Measurements from ENCODE around the gene CDH4. TPM values are rescaled to one million over a fixed set of nuclear protein-coding genes. Genes with fewer than 3 reads are reported as not detected.

Gene CDH4
- total and polyA plus RNA-seq, 2 of the 4 experiments (the other 2 are of a cell fraction), result 1.6 to 3.5 TPM

DNA sequence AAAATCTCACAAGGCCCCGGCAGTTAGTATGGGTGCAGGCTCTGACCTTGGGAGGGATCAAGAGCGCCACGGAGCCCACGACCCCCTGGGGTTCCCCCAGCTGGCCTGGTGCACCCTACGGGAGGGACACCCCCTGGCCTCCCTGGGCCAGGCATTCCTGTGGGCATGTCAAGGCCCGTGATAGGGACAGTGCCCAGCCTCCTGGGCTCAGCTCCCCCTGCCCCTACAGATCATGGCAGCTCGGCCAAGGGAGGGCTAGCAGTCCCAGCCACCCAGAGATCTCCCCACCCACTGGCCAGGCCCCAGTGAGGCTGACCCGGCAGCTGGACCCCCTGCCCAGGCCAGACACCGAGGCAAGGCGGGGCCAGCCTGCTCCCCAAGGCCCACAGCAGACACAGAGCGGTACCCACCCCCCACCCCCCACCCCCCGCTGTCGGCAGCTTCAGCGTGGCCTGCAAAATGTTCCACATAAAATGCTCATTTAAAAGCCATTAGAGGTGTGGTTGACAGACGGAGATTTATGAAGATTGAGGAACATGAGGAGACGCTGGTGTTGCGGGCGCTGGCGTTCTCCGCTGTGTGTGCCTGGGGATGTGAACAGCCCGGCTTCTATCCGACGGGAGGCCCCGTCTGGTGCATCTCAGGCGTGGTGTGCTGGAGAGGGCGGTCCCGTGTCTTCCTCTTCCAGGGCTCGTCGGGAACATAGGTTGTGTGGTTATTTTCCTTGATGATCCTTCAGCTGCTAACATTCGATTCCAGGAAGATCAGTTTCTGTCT is 625.1 kb downstream of the CDH4 start:
- Histone ChIP-seq H3K4me3 (ENCODE audit: insufficient read depth, low read depth, low read length) (no peak overlapping the region), H2AK9ac (replicated peaks; ENCODE audit: low read depth, low read length, poor library complexity) (no peak overlapping the region), H3K4ac (ENCODE audit: low read depth, low read length) (no peak overlapping the region), H3K27ac (ENCODE audit: insufficient read depth, low read length) (no peak overlapping the region), H4K5ac (ENCODE audit: low read depth, low read length) (no peak overlapping the region), H2BK5ac (ENCODE audit: low read depth, low read length, poor library complexity, severe bottlenecking) (no peak overlapping the region), H4K8ac (ENCODE audit: low read depth in 2 of 2, low read length in 2 of 2) (no peak overlapping the region), H4K91ac (ENCODE audit: insufficient read depth, low read depth, low read length) (no peak overlapping the region), H3K9ac (ENCODE audit: low read depth, low read length) (no peak overlapping the region), H2BK15ac (ENCODE audit: low read depth, low read length) (no peak overlapping the region), H3K9me3 (ENCODE audit: control insufficient read depth, insufficient read depth, low read length) (0 out of 2 replicates have a peak, but pooled peaks cover 2% of the 10 kb centered on the region), H3K36me3 (ENCODE audit: control insufficient read depth, insufficient read depth, low read length) (no peaks in the 10 kb centered on the region), H4K20me1 (ENCODE audit: insufficient read depth, low read length) (no peaks in the 10 kb centered on the region), H3K27me3 (ENCODE audit: control insufficient read depth, insufficient read depth, low read length) (no peaks in the 10 kb centered on the region; the same call in 1 of the 2 replicates), H3K23ac (ENCODE audit: low read depth, low read length) (no peak overlapping the region), H3K14ac (replicated peaks; ENCODE audit: low read depth, low read length) (no peak overlapping the region), H2AK5ac (ENCODE audit: low read depth, low read length) (no peak overlapping the region), H2BK20ac (ENCODE audit: low read depth, low read length) (no peak overlapping the region), H3K4me2 (ENCODE audit: low read depth, low read length) (no peak overlapping the region), H3K18ac (ENCODE audit: low read depth, low read length) (no peak overlapping the region), H2AFZ (replicated peaks; ENCODE audit: low read length, poor library complexity) (no peak overlapping the region), H3K56ac (ENCODE audit: extremely low read depth, insufficient read depth, low read length) (no peak overlapping the region), H2BK120ac (ENCODE audit: low read depth, low read length) (no peak overlapping the region), H3K9me1 (ENCODE audit: insufficient read depth, low read length) (no peaks in the 10 kb centered on the region), H3K4me1 (ENCODE audit: control insufficient read depth, insufficient read depth, low read length) (no peaks in the 10 kb centered on the region), H3K79me1 (ENCODE audit: low read depth in 1 of 2, low read length in 2 of 2) (no peaks in the 10 kb centered on the region)
- dilution Hi-C loops (cut with HindIII; ENCODE audit: low sequenced_read_pairs, unreplicated experiment), result no loop called here
- WGBS, 2 experiments (ENCODE audit: extremely low coverage in 2 of 2, insufficient read length in 1 of 2), result 60% methylated on average over 1 of the region's 30 CpGs; no CpG with 5 or more reads in 1 of the 2 experiments
- CTCF ChIA-PET, result no interaction called here
- intact Hi-C loops (cut with micrococcal nuclease), result no loop called here
- no peak for ATAC-seq (ENCODE audit: low read depth)
- TF ChIP-seq FOS (IDR thresholded peaks at IDR 0.05; ENCODE audit: low read depth, low read length) (no peak), MXI1 (IDR thresholded peaks at IDR 0.05; ENCODE audit: borderline replicate concordance, low read depth, low read length) (no peak), RFX5 (IDR thresholded peaks at IDR 0.05; ENCODE audit: low read depth, low read length) (no peak), NFE2L2 (IDR thresholded peaks at IDR 0.05; ENCODE audit: low read depth, low read length) (no peak), BHLHE40 (IDR thresholded peaks at IDR 0.05; ENCODE audit: low read depth, low read length) (no peak), CEBPB (IDR thresholded peaks at IDR 0.05; ENCODE audit: low read depth, low read length) (no peak)
- TF ChIP-seq, protein P1, sequence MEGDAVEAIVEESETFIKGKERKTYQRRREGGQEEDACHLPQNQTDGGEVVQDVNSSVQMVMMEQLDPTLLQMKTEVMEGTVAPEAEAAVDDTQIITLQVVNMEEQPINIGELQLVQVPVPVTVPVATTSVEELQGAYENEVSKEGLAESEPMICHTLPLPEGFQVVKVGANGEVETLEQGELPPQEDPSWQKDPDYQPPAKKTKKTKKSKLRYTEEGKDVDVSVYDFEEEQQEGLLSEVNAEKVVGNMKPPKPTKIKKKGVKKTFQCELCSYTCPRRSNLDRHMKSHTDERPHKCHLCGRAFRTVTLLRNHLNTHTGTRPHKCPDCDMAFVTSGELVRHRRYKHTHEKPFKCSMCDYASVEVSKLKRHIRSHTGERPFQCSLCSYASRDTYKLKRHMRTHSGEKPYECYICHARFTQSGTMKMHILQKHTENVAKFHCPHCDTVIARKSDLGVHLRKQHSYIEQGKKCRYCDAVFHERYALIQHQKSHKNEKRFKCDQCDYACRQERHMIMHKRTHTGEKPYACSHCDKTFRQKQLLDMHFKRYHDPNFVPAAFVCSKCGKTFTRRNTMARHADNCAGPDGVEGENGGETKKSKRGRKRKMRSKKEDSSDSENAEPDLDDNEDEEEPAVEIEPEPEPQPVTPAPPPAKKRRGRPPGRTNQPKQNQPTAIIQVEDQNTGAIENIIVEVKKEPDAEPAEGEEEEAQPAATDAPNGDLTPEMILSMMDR (conservative IDR thresholded peaks at IDR 0.05; ENCODE audit: low read depth, low read length), result no peak
- TF ChIP-seq, protein P2, sequence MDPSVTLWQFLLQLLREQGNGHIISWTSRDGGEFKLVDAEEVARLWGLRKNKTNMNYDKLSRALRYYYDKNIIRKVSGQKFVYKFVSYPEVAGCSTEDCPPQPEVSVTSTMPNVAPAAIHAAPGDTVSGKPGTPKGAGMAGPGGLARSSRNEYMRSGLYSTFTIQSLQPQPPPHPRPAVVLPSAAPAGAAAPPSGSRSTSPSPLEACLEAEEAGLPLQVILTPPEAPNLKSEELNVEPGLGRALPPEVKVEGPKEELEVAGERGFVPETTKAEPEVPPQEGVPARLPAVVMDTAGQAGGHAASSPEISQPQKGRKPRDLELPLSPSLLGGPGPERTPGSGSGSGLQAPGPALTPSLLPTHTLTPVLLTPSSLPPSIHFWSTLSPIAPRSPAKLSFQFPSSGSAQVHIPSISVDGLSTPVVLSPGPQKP (IDR thresholded peaks at IDR 0.05; ENCODE audit: borderline replicate concordance, low read depth, low read length), result no peak
- in situ Hi-C loops (cut with MboI; ENCODE audit: low sequenced_read_pairs), result loop anchor here (25.0 kb wide), 2 partner anchors 615 to 1815 kb away; partner anchors contain the start of gene CDH4
- no peak for DNase-seq
- POLR2A ChIA-PET (ENCODE audit: unreplicated experiment), result no interaction called here
- BruUV-seq (replicated peaks), result no TSS peak

Measured in IMR-90 (cell line).